NB4 (cell line): ENCODE data around the gene C1QC.
"Not testable (repeated sequence)": the region's sequence is repeated elsewhere in the genome, so short reads cannot be mapped to it uniquely, and the experiment has no call there.

Experiments
- DNase-seq: peaks from one replicate; pipeline ENCODE4 v3.0.0; 2010; ENCODE audit warnings: low read depth
- H3K4me3 ChIP-seq: one replicate; pipeline ENCODE4 v1.5.1; 2011; ENCODE audit warnings: mild to moderate bottlenecking, low read depth, low read length, moderate library complexity
- MAX ChIP-seq: IDR thresholded peaks from 2 replicates; pipeline ENCODE4 v1.6.1; 2011; ENCODE audit warnings: low read depth, low read length
- MYC ChIP-seq: IDR thresholded peaks from 2 replicates; pipeline ENCODE4 v1.6.1; 2011; ENCODE audit warnings: low read depth, low read length
- POLR2A ChIP-seq: IDR thresholded peaks from 2 replicates; pipeline ENCODE4 v1.6.1; 2011; ENCODE audit warnings: mild to moderate bottlenecking; ENCODE audit not compliant: insufficient read length; ENCODE audit errors: extremely low read depth
- TF ChIP-seq, protein P1 (sequence below): IDR thresholded peaks from one replicate; pipeline ENCODE4 v1.5.1; 2012; ENCODE audit warnings: low read depth, low read length

Gene C1QC

GRCh38 chr1:22671999-22672398 is 28.6 kb downstream of the C1QC start:
- H3K4me3 ChIP-seq = no peak overlapping the region
- TF ChIP-seq MYC (no peak), POLR2A (no peak), MAX (no peak)
- TF ChIP-seq, protein P1, sequence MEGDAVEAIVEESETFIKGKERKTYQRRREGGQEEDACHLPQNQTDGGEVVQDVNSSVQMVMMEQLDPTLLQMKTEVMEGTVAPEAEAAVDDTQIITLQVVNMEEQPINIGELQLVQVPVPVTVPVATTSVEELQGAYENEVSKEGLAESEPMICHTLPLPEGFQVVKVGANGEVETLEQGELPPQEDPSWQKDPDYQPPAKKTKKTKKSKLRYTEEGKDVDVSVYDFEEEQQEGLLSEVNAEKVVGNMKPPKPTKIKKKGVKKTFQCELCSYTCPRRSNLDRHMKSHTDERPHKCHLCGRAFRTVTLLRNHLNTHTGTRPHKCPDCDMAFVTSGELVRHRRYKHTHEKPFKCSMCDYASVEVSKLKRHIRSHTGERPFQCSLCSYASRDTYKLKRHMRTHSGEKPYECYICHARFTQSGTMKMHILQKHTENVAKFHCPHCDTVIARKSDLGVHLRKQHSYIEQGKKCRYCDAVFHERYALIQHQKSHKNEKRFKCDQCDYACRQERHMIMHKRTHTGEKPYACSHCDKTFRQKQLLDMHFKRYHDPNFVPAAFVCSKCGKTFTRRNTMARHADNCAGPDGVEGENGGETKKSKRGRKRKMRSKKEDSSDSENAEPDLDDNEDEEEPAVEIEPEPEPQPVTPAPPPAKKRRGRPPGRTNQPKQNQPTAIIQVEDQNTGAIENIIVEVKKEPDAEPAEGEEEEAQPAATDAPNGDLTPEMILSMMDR = no peak
- DNase-seq = no peak

- peak; percentile 38 for DNase-seq
- H3K4me3 ChIP-seq = no peak overlapping the region
- TF ChIP-seq POLR2A = no peak
- TF ChIP-seq, protein P1 = peak; percentile 49
- TF ChIP-seq MAX = no peak
- TF ChIP-seq MYC = no peak
Measured at GRCh38 chr1:22673486-22674409, 30.3 kb downstream of the C1QC start.

DNA sequence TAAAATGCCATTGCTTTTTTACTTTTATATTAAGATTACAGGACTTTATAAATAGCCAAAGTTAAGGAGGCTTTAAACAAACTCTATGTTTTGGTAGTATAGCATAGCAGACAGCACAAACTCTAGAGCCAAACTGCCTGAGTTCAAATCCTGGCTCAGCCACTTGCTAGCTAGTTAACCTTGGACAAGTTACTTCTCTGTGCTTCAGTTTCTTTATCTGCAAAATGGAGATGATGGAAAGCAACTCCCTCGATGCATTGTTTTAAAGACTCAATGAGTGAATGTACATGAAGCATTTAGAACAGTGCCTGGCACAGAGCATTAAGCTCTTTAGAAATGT is 30.9 kb downstream of the C1QC start:
- no peak for DNase-seq
- no peak overlapping the region for H3K4me3 ChIP-seq
- TF ChIP-seq MAX = no peak
- TF ChIP-seq MYC = no peak
- no peak for TF ChIP-seq POLR2A
- TF ChIP-seq, protein P1 = no peak

- H3K4me3 ChIP-seq, DNase-seq: not testable (repeated sequence)
Measured at GRCh38 chr1:22676151-22676550, 32.7 kb downstream of the C1QC start.

DNA sequence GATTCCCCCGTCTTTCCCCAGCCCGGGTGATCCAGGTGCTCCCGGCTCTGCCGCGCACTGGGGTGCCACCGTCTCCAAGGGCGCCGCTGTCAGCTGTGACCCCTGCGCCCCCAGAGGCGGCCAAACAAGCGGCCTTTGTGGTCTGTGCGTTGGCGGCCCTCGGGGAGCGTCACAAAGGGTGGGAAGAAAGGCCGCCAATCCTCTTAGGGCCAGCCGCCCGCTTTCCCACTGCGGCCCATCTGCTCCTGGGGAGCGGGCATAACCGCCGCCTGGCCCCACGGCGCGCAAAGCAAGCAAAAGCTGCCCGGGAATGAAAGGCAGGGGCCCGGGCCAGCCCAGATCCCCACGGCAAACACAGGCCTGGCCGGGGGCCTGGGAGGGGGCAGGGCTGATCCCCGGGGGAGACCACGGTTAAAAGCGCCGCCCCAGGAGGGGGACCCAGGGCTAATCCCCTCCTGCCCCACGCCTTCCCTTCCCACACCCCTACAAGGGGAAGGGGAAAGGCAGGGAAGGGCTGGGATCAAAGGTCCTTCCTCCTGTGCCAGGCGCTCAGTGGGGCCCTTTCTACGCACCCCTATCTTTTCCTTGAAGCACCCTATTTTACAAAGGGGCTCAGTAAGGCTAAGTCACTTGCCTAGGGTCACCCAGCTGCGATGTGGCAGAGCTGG is 33.6 kb downstream of the C1QC start:
- no peak for DNase-seq
- TF ChIP-seq, protein P1 = no peak
- no peak for TF ChIP-seq MAX
- TF ChIP-seq POLR2A = no peak
- TF ChIP-seq MYC = no peak
- no peak overlapping the region for H3K4me3 ChIP-seq
